CD4-positive, alpha-beta T cell treated with Interleukin-4 for 4 hours (primary cell): Measurements from ENCODE around the gene BUD13.
"Not testable (repeated sequence)": the region's sequence is repeated elsewhere in the genome, so short reads cannot be mapped to it uniquely, and the experiment has no call there.

ENCODE experiments used
- DNase-seq: peaks from one replicate; pipeline ENCODE4 v3.0.0-alpha.2; 2020

Gene BUD13

DNA sequence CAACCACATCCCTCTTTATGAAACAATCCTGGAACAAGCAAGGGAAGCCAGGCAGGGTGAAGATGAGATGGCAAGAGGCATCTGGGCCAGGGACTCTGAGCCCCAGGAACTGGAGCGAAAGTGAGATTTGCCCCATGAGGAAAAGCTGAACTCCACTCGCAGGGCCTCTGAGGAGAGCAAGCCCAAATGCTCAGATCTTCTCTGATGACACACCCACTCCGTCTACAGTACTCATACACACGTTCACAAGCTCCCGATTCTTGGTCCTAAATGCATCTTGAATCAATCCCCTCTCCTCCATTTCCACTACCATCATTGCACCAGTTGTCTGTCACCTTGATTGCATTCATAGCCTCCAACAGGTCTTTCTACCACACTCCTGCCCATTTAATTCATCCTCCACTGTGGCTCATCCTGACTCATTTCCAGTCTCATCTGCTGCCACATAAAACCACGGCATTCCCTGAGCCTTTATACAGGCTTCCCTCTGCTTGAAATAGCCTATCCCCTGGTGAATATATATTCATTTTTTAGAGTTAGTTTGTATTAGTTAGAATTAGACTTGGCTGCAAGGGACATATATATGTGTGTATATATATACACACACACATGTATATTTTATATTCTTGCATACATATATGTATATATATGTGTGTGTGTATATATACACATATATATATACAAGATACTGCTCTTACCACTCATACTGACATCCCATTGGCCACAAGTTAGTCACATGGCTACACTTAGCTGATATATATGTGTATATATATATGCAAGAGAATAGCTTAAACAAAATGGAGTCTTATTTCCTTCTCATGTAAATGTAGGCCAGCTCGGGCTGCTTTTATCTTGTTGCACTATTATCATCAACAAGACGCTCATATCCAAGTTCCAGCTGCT is 20.3 kb upstream of the BUD13 start:
- DNase-seq = no peak

DNA sequence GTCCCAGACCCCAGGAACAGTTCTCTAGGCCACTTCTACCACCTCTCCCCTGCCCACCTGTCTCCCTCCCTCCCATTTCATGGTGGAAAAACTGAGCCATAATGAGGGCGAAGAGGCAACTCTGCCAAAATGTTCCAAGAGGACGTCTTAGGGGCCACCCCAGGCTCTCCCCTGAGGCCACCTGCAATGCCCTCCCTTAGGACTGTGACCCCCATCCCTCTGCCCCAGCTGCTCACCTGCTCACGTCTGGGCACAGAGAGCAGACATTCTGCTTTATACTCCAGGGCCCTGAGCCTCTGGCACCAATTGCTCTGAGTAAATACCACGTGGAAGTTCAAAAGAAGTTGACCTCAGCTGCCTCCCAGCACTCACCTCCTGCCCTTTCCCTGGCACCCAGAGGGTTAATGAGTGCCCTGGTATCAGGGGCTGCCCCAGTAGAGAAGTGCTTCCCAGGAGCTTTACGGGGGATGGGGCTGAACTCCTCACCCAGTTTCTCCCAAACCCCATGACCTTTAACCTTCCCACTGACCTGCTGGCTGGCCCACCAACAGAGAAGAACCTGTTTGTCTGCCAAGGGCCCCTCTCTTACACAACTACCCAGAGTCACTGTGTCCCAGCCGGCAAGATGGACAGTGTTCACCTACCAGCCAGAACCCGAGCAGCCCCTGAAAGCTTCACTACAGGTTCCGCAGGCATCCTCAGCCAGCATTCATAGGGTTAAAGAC is 19.5 kb upstream of the BUD13 start:
- no peak for DNase-seq

DNA sequence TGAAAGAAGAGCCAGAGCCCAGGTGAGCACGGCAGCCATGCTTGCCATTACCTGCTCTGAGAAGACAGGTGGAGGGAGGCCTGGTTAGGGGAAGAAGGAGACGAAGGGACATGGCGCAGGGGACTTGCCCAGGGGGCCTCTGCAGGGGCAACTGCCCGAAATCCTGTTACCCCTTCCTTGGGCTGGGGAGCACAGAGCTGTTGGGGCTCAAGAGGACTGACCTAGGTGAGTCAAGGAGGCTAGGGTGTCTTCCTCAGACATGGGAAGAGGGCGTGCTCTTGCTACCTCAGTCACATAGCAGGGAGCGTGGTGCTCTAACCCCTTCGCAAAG is 19.0 kb upstream of the BUD13 start, which contains the start of gene APOA5:
APOA5 (minus strand) TSS at position 67 of the 331 bp plus-strand sequence; CDS start at position 48, 19 bp downstream.
- no peak for DNase-seq

DNA sequence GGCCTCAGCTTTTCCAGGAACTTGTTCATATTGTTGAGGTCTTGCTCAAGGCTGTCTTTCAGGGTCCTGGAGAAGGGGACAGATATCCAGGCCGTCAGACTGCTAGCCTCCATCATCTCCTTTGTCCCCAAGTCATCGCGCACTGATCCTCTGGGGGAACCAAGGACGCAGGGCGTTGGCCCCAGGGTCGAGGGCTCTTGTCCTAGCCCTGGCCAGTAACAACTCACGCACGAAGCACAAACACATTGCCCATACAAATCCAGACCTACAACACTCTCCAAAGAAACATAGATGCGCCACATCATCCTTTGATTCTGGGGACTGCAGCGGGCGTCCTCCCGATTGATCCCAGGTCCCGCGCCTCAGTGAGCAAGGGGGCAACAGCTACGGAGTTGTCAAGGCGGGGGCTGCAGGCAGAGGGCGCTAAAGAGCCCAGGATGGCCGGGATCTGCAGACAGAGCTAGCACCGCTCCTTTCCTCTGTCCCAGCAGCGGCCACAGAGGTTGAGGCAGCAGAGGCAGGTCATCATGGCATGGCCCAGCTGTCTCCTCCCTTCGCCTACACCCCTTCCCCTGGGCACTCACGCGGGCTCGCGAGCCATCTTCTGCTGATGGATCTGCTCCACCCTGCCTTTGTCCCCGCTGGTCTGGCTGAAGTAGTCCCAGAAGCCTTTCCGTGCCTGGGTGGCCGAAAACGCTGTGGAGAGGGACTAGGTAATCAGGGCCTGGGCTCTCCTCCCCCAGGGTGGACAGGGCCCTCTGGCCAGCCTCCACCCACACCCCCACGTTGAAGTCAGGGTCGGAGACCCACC is 18.4 kb upstream of the BUD13 start:
- peak; percentile 57 for DNase-seq

DNA sequence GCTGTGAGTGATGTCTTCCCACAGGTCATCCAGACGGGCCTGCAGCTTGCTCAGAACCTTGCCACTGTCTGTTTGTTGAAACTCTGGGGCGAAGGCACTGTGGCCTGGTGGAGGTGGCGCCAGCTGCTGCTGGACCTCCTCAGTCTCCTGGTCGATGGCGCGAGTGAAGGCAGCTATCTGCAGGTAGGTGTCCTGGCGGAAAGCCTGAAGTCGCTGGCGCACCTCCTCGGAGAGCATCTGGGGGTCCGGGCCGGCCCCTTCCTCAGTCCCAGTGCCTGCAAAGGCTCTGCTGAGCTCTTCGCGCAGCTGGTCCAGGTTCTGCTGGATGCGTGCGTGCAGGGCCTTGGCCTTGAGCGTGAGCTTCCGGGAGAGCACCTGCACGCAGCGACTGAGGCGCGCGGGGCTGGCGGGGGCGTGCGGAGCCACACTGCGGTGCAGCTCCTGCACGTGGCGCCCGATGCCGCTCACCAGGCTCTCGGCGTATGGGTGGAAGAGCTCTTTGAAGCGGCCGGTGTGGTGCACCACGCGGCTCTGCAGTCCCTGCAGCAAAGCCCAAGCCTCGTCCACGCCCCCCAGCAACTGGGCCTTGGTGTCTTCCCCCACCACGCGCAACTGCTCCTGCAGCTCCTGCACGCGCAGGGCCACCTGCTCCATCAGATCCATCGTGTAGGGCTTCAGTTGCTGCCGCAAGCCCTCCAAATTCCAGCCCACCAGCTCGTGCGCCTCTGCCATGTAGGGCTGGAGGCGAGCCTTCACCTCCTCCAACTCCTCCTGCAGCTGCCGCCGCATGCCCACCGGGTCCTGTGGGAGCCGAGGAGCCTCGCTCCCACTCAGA is 17.6 kb upstream of the BUD13 start:
- no peak for DNase-seq

DNA sequence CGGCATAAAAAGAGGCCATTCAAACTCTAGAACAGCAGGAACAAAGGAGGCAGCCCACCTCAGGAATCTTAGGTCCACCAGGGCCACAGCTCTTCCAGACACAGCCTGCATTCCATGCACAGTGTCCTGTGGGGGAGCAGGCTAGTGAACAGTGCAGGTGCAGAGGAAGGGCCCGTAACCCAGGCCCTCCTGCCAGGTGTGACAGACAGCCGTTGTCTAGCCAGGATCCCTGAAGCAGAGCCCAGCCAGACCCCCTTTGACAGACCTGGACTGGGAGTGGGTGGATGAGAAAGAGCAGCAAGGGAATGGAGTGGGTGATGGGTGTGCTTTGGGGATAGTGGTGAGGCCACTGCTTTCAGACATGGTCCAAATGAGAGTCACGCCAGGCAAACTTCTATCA is 16.2 kb upstream of the BUD13 start:
- no peak for DNase-seq

DNA sequence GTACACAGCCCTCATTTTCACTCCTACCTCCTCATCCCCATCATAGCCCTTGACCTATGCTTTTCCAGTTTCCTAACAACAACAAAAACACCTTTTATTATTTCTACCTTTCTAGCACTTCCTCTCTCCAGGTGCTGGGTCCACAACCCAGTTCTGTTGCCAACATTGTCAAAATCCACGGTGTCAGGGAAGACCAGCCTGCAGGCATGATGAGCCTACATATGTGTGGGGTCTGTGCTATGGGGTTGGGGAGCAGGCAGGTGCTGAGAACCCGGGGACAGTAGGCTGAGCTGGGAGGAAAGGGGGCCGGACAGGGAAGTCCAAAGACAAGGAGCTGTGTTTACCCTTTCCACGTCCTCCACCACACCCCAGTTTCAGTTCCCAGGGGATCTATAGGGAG is 15.7 kb upstream of the BUD13 start:
- no peak for DNase-seq

DNA sequence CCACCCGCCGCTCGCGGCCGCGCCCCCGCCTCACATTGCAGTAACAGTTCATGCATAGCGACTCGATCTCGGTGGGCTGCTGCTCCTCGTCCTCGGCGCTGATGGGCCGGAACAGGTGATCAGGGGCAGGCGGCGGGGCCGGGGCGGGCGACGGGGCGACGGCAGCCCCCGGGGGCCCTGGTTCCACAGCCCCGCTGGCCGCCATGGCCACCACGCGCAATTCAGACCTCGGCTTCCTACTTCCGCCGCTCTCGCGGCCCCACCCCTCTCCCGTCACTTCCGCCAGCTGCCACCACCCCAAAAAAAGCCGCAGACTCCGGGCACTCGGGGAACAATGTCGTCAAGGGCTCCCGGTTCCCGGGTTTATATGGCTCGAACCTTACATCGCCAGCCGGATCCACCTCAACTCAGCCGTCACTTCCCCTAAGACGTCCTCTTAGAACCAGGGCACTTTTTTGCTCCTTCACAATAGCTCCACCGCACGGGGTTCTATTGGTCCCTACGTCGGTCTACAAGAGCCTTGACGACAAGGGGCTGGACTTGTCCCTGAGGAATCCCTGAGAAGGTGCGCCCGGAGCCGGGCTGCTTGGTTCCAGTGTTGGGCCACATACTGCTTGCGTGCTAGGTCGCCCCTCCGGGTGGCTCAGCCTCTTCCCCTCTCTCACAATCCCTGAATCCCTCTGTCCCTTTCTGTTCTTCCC is 15.1 kb upstream of the BUD13 start, which contains the start of gene ZPR1:
ZPR1 (minus strand) TSS at position 238 of the 701 bp plus-strand sequence; CDS start at position 205, 33 bp downstream.
- DNase-seq = peak; percentile 82

DNA sequence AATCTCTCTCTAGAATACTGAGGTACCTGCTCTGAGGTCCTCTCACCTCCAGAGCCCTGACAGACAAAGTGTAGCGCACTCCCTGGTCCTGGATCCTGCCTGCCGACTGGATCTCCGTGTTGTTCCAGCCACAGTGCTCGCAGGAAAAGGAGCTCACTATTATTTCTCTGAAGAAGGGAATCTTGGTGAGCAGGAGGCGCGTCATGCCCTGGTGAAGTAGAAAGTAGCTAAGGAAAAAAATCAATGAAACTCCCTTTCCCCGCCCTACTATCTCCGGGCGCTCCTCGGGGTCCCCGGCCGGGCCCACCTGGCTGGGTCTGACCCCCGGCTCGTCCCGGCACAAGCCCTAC is 14.6 kb upstream of the BUD13 start:
- no peak for DNase-seq

DNA sequence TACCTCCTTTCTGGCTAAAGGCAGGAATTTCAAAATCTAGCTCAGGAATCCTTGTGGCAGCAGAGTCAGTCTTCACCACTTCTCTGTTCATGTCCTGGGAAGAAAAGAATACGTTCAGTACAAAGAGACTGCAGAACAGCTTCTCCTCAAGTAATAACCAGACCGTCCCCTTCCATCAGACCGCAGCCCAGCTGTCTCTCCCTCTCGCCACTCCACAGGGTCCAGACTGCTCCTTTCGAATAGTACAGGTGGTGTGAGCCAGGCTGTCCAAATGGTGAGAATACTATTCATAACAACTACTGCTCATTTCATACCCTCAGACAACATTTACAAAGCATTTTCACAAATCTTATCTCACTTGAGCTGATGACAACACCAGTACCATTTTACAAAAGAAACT is 14.2 kb upstream of the BUD13 start:
- DNase-seq = no peak

DNA sequence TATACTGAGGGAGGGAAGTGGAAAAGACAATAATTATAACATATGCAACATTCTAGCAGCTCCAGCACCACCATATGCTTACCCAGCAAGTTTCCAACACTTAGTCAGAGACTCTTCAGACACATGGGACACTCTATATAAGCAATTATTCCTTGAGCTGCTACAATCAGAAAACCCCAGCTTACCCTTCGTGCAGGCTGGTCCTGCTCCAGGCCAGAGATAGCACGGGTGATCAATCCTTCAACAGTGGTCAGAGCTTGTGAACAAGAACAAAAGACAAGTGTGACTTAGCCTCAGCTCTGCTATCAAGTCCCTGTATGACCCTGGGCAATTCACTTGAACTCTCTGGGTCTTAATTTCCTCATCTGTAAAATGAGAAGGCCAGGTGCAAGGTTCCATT is 13.5 kb upstream of the BUD13 start:
- DNase-seq = no peak

DNA sequence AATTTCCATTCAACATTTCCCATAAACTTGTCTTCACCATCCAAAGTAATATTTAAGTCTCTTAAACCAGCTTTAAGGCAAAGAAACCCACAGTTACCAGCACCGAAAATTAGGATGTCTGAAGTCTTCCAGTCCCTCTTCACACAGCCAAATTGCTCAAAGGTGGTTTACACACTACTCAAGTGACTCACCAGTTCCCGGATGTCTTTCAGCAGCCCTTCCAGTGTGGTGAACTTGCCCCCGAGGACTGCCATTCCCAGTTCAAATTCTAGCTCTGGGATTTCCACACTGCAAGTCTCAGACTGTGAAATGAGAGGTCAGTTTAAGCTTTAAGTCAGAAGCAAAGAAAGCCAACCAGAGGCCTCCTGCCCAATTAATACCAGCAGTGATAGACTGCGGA is 9.9 kb upstream of the BUD13 start:
- DNase-seq = peak; percentile 8

DNA sequence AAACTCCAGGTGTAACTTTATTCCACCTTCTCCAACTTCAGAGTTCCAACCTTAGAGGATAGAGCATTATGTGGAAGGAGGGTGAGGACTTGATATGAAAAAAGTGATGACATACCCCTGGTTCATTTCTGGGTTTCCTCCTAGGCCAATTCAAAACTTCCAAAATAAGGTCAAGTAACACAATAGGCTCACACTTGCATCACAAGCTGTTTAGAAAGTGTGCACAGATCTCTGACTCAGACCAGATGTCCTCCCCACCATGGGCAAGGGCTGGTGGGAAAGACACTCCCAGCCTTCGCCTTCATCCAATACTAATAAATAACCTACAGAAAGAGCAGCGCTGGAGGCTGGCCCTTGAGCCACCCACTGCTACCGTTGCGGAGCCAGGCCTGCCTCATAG is 5.8 kb upstream of the BUD13 start:
- DNase-seq = no peak

DNA sequence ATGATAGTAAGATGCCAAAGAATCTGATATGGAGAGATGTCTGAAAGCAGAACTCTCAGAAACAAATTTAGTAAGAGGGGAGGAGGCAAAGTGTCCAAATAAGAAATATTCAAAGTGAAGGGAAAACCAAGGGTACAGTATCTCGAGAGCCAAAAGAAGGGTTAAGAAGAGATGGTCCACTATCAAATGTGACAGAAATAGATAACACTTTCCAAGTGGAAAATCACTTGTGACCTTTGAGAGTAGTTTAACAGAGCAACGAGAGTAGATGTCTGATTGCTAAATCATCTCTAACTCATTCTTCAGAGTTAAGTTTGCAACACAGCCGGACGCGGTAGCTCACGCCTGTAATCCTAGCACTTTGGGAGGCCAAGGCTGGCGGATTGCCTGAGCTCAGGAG is 4.3 kb upstream of the BUD13 start:
- no peak for DNase-seq

DNA sequence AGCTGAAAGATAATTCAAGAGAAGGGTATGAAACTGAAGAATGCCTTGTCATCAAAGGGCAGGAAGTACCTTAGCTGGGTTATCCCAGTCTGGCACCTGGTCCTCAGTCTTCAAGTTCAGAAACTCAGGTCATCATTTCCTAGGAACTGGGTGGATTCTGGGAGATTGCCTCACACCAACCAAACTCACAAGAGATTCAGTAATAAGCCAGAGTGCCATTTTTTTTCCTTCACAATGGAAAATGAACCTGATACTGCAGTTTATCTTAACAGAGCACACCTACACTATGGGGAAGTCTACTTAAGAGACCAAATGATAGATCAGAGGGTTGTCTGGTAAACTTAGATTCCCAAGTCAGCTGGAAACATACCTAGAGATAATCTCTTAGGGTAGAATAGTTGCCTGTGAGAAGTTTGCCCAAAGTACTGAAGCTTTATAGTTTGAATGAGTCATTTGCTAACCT is 3.8 kb upstream of the BUD13 start:
- no peak for DNase-seq

DNA sequence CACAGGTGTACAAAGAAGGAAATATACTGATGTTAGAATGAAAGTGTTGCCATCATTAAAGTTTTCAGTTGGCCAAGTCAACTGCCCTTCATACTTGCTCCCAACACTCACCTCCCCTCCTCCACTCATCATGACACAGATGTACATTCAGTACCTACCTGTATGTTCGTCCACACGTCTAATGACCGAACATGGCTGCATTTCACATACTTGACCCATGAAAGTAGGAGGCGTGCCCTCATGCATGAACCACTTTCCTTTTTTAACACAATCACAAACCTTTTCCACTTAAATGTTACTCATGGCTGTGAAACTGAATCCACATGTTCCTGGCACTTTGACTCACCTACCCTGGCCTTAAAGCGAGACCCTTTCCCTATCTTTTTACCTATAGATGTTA is 3.2 kb upstream of the BUD13 start:
- no peak for DNase-seq

DNA sequence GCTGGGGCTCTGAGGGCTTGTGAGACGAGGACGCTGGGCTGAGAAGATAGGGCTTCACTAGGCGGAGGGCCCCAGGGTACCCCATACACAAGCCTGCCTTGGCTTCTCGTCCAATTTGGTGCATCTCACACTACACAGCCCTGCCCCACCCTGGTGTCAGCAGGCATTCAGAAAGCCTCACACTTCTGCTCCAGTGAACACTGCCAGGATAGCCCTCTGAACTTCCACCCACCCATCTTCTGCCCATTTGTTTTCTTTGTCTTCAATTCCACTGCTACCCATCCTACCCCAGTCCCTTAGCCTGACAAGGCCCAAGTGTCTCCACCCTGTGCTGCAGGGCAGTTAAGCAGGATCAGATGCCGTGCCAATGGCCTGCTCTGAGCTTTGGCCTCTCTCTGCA is 1.9 kb upstream of the BUD13 start:
- DNase-seq = no peak

DNA sequence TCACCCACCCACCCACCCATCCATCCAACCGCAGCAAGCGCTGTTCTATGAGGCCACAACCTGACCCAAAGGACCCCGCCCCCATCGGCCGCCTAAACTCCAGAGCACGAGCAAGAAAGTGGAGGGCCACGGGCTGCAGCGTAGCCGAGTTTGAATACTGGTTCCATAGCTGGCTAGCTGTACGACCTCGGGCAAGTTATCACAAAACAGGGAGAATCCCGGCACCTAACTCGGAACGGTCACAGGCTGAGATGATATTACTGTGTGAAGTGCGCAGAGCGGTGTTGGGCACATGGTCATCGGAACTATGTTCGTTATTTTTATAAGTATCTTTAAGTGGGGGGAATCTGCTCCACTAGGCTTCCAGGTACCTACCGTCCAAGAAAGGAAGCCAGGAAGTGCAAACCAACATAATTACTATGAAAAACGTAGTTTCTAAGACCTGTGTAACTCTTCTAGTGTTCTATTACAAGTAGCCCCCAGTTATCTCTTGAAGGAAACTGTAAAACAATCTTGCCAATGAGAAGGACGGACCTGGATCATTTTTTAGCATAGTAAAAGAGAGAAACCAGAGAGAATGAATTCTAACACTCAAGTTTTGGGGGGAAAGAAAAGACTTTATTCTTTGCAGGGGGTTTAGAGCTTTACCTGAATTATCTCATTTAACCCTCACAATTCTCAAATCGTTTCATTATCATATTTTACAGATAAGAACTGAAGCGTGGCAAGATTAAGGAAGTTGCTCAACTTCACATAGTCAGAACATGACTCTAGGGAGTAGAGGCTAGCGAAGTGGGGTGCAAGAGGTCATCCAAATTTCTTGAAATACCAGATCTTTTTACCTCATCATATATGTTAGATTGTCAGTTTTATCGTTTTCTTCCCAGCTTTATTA is 663 bp upstream of the BUD13 start:
- DNase-seq = no peak

DNA sequence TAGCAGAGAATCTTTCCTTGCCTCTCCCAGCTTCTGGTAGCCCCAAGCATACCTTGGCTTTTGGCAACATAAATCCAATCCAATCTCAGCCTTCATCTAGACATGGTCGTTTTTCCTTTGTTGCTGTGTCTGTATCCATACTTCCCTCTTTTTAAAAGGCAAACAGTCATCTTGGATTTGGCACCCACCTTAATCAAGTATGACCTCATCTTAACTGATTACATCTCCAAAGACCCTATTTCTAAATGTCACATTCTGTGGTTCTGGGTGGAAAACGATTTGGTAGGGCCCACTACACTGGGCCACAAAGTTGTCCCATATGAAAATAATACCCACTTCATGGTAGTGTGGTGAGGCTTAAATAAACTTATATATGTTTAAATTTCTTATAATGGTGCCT is 852 bp downstream of the BUD13 start:
- no peak for DNase-seq

DNA sequence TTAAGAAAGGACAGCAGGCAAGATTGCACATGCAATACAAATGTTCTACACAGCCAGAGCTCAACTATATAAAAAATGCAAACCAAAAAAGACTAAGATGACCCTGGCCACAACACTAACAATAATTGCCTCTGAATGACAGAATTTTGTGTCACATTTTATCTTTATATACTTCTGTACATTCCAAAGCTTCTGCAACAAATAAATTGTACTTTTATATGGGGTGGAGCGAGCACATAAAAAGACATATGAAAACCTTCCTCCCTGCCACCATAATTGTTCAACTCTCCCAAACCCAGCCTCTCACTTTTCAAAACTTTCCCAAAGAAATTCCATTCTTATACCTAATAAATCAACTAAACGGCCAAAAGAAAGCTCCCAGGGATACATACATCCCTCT is 10.7 kb downstream of the BUD13 start:
- no peak for DNase-seq

DNA sequence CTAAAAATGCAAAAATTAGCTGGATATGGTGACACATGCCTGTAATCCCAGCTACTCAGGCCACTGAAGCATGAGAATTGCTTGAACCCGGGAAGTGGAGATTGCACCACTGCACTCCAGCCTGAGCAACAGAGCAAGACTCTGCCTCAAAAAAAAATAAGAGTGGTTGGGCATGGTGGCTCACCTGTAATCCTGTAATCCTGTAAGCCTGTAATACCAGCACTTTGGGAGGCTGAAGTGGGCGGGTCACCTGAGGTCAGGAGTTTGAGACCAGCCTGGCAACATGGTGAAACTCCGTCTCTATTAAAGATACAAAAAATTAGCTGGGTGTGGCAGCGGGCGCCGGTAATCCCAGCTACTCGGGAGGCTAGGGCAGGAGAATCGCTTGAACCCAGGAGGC is 16.7 kb downstream of the BUD13 start:
- DNase-seq = not testable (repeated sequence)
